ENCODE data around the gene FOXN3. TPM values are rescaled to one million over a fixed set of nuclear protein-coding genes. Genes with fewer than 3 reads are reported as not detected.

FOXN3 gene
- total RNA-seq, 6 experiments from 2014 or later = 41.5 to 74.2 (median 55.8) TPM

DNA sequence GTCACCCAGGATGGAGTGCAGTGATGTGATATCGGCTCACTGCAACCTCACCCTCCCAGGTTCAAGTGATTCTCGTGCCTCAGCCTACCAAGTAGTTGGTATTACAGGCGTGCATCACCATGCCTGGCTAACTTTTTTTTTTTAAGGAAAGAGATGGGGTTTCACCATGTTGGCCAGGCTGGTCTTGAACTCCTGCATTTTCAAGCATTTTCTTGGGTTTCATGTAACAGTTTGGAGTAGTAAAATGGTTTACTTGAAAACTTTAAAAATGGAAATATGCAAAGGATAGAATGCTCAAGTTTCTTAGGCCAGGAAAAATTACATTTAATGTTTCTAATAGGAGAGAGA is 63.3 kb downstream of the FOXN3 start:
- Histone ChIP-seq H3K27ac (peak overlapping the region in 1 of 3 donors; percentile 90), H3K36me3 (no peaks in the 10 kb centered on the region), H3K27me3 (no peaks in the 10 kb centered on the region), H3K4me3 (no peak overlapping the region), H3K4me1 (peaks cover 0 to 47% (median 15%) of the 10 kb centered on the region in 4 donors), H3K9me3 (no peaks in the 10 kb centered on the region)
- WGBS (ENCODE audit: insufficient coverage, low coverage, low lambda C conversion rate, missing lambda C conversion rate) = 94% methylated on average over 3 of the region's 3 CpGs
- DNase-seq (no peak), ATAC-seq (no peak)
- TF ChIP-seq, protein P1, sequence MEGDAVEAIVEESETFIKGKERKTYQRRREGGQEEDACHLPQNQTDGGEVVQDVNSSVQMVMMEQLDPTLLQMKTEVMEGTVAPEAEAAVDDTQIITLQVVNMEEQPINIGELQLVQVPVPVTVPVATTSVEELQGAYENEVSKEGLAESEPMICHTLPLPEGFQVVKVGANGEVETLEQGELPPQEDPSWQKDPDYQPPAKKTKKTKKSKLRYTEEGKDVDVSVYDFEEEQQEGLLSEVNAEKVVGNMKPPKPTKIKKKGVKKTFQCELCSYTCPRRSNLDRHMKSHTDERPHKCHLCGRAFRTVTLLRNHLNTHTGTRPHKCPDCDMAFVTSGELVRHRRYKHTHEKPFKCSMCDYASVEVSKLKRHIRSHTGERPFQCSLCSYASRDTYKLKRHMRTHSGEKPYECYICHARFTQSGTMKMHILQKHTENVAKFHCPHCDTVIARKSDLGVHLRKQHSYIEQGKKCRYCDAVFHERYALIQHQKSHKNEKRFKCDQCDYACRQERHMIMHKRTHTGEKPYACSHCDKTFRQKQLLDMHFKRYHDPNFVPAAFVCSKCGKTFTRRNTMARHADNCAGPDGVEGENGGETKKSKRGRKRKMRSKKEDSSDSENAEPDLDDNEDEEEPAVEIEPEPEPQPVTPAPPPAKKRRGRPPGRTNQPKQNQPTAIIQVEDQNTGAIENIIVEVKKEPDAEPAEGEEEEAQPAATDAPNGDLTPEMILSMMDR (IDR thresholded peaks at IDR 0.05) = no peak
- no peak for TF ChIP-seq POLR2A (IDR thresholded peaks at IDR 0.05)
- intact Hi-C loops (cut with DNase I) = no loop called here

DNA sequence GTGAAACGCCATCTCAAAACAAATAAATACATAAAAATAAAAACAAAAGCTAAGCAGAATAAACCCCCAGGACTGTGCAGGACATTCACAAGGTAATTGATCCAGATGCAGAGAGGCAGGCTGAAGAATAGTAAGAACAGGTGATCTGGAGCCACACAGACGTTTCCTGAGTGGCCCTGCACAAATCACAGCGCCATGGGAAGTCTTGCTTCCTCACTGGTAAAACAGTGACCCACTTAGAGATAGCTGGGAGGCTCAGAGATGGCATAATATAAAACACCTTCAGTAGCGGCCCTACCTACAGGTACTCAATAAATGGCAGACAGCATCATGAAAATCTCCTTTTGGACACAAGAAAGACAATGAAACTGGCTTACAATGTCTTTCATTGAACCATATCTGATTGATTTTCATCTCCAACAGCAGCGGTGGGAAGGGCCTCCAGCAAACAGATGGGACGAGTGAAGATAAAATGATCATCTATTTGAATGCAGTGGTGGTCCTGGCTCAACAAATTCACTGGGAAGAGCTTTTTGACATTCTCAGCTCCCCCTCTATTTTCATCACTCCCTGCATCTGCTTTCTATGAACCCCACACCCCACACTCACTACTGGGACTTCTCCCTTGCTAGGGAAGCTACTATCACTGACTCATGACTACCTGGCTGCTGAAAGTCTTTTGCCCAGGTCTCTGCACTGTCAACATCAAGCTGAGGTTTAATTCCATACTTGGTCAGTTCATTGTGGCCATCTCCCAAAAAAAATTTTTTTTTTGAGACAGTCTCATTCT is 63.9 kb downstream of the FOXN3 start:
- TF ChIP-seq, protein P1 (IDR thresholded peaks at IDR 0.05) = no peak
- no peak for TF ChIP-seq POLR2A (IDR thresholded peaks at IDR 0.05)
- H3K27me3 ChIP-seq = no peaks in the 10 kb centered on the region
- no peak overlapping the region for H3K4me3 ChIP-seq
- WGBS (ENCODE audit: insufficient coverage, low coverage, low lambda C conversion rate, missing lambda C conversion rate) = 79% methylated on average over 5 of the region's 6 CpGs
- peak overlapping the region in 2 of 3 donors; percentile 71 to 90 for H3K27ac ChIP-seq
- H3K9me3 ChIP-seq = no peaks in the 10 kb centered on the region
- H3K36me3 ChIP-seq = no peaks in the 10 kb centered on the region
- ATAC-seq = peak in 2 of 4 donors; percentile 10 to 37
- H3K4me1 ChIP-seq = peaks cover 0 to 47% (median 15%) of the 10 kb centered on the region in 4 donors
- DNase-seq = no peak
- intact Hi-C loops (cut with DNase I) = no loop called here

DNA sequence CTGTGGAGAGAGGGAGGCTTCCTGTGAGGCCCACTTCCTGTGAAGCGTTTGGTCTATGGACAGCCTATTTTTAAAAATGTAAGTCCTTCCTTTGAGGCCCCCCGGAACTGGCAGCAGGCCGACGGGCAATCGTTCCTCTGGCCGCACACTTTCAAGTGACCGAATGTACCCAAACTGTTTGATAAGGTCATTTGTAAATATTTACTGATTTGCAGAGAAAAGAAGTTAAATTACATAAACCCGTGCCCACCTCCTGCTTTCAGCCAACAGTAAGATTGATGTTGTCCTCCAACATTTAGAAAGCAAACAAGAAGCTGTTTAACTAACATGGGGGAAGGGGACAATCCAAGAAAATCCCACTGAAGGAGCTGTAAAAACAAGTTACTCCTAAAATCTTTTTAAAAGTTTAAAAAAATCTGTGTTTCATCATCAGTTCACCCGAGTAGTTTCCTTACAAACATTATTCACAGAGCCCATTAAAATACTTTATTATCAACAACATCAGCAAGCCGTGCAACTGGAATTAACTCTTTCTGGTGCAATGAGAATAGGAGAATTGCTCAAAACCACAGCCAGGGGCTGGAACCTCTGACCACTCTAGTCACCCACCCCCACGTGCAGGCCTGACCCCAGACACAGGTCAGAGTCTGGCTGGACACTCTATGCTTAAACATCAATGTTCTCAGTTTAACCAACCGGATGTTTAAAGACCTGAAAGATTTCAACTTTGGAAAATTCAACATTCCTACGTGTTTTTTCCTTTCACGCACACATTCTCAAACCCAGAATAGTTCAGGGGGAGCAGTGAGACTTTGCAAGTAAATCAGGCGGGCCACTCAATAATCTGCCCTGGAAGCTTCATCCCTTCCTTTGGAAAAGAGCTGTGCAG is 65.3 kb downstream of the FOXN3 start:
- ATAC-seq (peak; percentile 75 to 82 (median 78)), DNase-seq (peak; percentile 49 to 88 (median 84))
- peak overlapping the region; percentile 48 to 90 (median 71) for H3K27ac ChIP-seq
- no peaks in the 10 kb centered on the region for H3K36me3 ChIP-seq
- 8% methylated on average over 15 of the region's 15 CpGs for WGBS (ENCODE audit: insufficient coverage, low coverage, low lambda C conversion rate, missing lambda C conversion rate)
- peaks cover 0 to 47% (median 15%) of the 10 kb centered on the region in 4 donors for H3K4me1 ChIP-seq
- H3K4me3 ChIP-seq = peak overlapping the region in 1 of 3 donors; percentile 15
- peak; percentile 37 for TF ChIP-seq POLR2A (IDR thresholded peaks at IDR 0.05)
- TF ChIP-seq, protein P1 (IDR thresholded peaks at IDR 0.05) = no peak
- intact Hi-C loops (cut with DNase I) = no loop called here
- H3K27me3 ChIP-seq = no peaks in the 10 kb centered on the region
- no peaks in the 10 kb centered on the region for H3K9me3 ChIP-seq

DNA sequence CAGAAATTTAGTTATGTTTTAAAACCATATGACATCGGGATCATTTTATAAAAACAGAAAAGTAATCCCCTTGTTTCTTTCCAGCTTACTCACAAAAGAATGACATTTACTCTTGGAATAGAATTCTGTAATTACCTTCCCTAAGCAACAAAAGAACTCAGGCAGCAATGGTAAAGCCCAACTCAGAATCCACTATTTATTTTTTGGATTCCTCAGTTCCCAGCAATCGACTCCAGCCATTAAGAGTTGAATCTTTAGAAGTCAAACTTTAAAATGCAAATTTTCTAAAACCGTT is 65.9 kb downstream of the FOXN3 start:
- Histone ChIP-seq H3K27me3 (no peaks in the 10 kb centered on the region), H3K27ac (peak overlapping the region; percentile 48 to 90 (median 71)), H3K36me3 (no peaks in the 10 kb centered on the region), H3K4me1 (peaks cover 0 to 47% (median 15%) of the 10 kb centered on the region in 4 donors), H3K9me3 (no peaks in the 10 kb centered on the region), H3K4me3 (peak overlapping the region in 1 of 3 donors; percentile 15)
- intact Hi-C loops (cut with DNase I) = no loop called here
- WGBS (ENCODE audit: insufficient coverage, low coverage, low lambda C conversion rate, missing lambda C conversion rate) = 6% methylated on average over 3 of the region's 3 CpGs
- TF ChIP-seq, protein P1 (IDR thresholded peaks at IDR 0.05) = no peak
- TF ChIP-seq POLR2A (IDR thresholded peaks at IDR 0.05) = no peak
- ATAC-seq = peak in 3 of 4 donors; percentile 25 to 36 (median 28)
- DNase-seq = no peak
